Transverse colon (tissue), 4 donors: ENCODE measurements around the gene SCRN2.

Experiments used
- CTCF ChIP-seq, 5 experiments: fragments of 200-600 bp in 3 of 5; fragments of 450-650 bp in 2 of 5; sonication (generic) in 3 of 5; IDR thresholded peaks; 1 replicate in 2 of 5; 2 replicates in 3 of 5; pipeline ENCODE4 v1.5.1; 2016 to 2017; ENCODE audit warnings: antibody characterized with exemption in 5 of 5, inconsistent platforms in 3 of 5, mild to moderate bottlenecking in 2 of 5, moderate library complexity in 1 of 5
- POLR2A ChIP-seq: fragments of 450-650 bp; IDR thresholded peaks from one replicate; pipeline ENCODE4 v1.6.1; 2016; ENCODE audit warnings: antibody characterized with exemption, mild to moderate bottlenecking, moderate library complexity
- POLR2AphosphoS5 ChIP-seq, 3 donors: sonication (generic); formaldehyde crosslinking; IDR thresholded peaks; one replicate each; pipeline ENCODE4 v1.6.1; 2016; ENCODE audit warnings: antibody characterized with exemption in 3 of 3

- no peak for TF ChIP-seq CTCF (IDR thresholded peaks at IDR 0.05)
- TF ChIP-seq POLR2AphosphoS5 (IDR thresholded peaks at IDR 0.05): no peak
- TF ChIP-seq POLR2A: no peak
Observed at GRCh38 chr17:47840001-47840741, 902 bp downstream of the SCRN2 start.
